Left lung (tissue), 10 donors: ENCODE results near the gene KDM4C. TPM values are rescaled to one million over a fixed set of nuclear protein-coding genes. Genes with fewer than 3 reads are reported as not detected.
A peak's percentile ranks its signal among the peaks of the same experiment; 100 is the strongest.

Experiments used
- ATAC-seq: fragments of 200-7000 bp; cut with Tn5 transposase; one replicate; pipeline ENCODE4 v1.9.1; 2020; ENCODE audit warnings: moderate library complexity
- DNase-seq, 4 donors: peaks; one replicate each; pipeline ENCODE4 v3.0.0-alpha.2; 2013 to 2020
- H3K27ac ChIP-seq, 2 donors: fragments of 200-600 bp; sonication (generic) in 1 of 2; one replicate each; pipeline versions ENCODE4 v1.5.0 to v1.8.0; 2020 to 2021
- H3K27me3 ChIP-seq, 2 donors: fragments of 200-600 bp; sonication (generic) in 1 of 2; one replicate each; pipeline versions ENCODE4 v1.5.0 to v1.8.0; 2020 to 2021
- H3K36me3 ChIP-seq, 2 donors: fragments of 200-600 bp; sonication (generic) in 1 of 2; one replicate each; pipeline versions ENCODE4 v1.5.0 to v1.8.0; 2020 to 2021
- H3K4me1 ChIP-seq, 2 donors: fragments of 200-600 bp; one replicate each; pipeline ENCODE4 v1.8.0; 2021
- H3K4me3 ChIP-seq, 2 donors: fragments of 200-600 bp; sonication (generic) in 1 of 2; one replicate each; pipeline versions ENCODE4 v1.5.0 to v1.8.0; 2020 to 2021; ENCODE audit warnings: mild to moderate bottlenecking in 1 of 2
- H3K9me3 ChIP-seq, 2 donors: fragments of 200-600 bp; sonication (generic) in 1 of 2; one replicate each; pipeline versions ENCODE4 v1.5.0 to v1.8.0; 2020 to 2021
- intact Hi-C, 2 donors: fragments of 100-400 bp; cut with DNase I; formaldehyde crosslinking; loops; one replicate each; pipeline versions ENCODE4 v1.11.2 to v1.14.2; 2022
- polyA plus RNA-seq, 6 donors: library from polyadenylated mRNA; unstranded; fragments of 120-200 nt; gene quantifications; one replicate each; pipeline ENCODE4 v1.2.1, GENCODE V29; 2013; ENCODE audit not compliant: insufficient read length in 6 of 6
- total RNA-seq, 2 donors: library from RNA; stranded (reverse); fragmentation: NEBNext Ultra II Directional; extraction: Animal tissue kit (Norgen Biotek cat#: 25700); gene quantifications; one replicate each; pipeline ENCODE4 v1.2.1, GENCODE V29; 2021
- TF ChIP-seq, protein P1 (sequence below), 2 donors: fragments of 200-600 bp; sonication (generic) in 1 of 2; IDR thresholded peaks; one replicate each; pipeline versions ENCODE4 v1.5.0 to v1.8.0; 2021; ENCODE audit warnings: antibody characterized with exemption in 2 of 2
- donor health status: DM: no; HTN: yes; CAD: no.
- donor health status: DM: no; HTN: no; CAD: no.

Gene KDM4C
- total and polyA plus RNA-seq, 8 donors, result 11.7 to 34.8 (median 15.2) TPM

GRCh38 chr9:7033076-7034045 is 275.6 kb downstream of the KDM4C start:
- Histone ChIP-seq H3K9me3 (no peaks in the 10 kb centered on the region), H3K4me1 (no peaks in the 10 kb centered on the region), H3K27me3 (no peaks in the 10 kb centered on the region), H3K27ac (no peak overlapping the region), H3K4me3 (no peak overlapping the region), H3K36me3 (peaks cover 0 to 5% of the 10 kb centered on the region in 2 donors)
- intact Hi-C loops, result no loop called here
- TF ChIP-seq, protein P1, sequence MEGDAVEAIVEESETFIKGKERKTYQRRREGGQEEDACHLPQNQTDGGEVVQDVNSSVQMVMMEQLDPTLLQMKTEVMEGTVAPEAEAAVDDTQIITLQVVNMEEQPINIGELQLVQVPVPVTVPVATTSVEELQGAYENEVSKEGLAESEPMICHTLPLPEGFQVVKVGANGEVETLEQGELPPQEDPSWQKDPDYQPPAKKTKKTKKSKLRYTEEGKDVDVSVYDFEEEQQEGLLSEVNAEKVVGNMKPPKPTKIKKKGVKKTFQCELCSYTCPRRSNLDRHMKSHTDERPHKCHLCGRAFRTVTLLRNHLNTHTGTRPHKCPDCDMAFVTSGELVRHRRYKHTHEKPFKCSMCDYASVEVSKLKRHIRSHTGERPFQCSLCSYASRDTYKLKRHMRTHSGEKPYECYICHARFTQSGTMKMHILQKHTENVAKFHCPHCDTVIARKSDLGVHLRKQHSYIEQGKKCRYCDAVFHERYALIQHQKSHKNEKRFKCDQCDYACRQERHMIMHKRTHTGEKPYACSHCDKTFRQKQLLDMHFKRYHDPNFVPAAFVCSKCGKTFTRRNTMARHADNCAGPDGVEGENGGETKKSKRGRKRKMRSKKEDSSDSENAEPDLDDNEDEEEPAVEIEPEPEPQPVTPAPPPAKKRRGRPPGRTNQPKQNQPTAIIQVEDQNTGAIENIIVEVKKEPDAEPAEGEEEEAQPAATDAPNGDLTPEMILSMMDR (IDR thresholded peaks at IDR 0.05), result no peak
- peak; percentile 14 for ATAC-seq
- DNase-seq, result no peak

DNA sequence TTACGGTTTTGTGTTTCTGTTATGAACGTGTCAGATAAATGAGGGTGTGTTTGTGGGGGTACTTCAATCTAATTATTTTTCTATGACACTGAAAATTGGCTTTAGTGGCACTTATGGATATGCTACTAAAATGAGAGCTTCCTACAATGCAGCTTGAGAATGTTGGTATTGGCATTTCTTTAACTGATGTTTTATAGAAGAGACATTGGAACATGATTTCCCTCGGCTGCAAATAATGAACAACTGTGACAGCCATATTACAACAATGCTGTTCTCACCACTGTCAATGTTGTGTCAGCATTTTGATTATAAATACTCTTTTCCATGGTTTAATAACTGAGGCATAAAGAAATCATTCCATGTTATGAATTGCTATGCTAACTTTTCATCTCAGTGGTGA is 279.4 kb downstream of the KDM4C start:
- intact Hi-C loops, result no loop called here
- TF ChIP-seq, protein P1 (IDR thresholded peaks at IDR 0.05), result no peak
- no peaks in the 10 kb centered on the region for H3K9me3 ChIP-seq
- no peaks in the 10 kb centered on the region for H3K36me3 ChIP-seq
- H3K4me1 ChIP-seq, result no peaks in the 10 kb centered on the region
- DNase-seq (no peak), ATAC-seq (no peak)
- no peak overlapping the region for H3K27ac ChIP-seq
- no peaks in the 10 kb centered on the region for H3K27me3 ChIP-seq
- no peak overlapping the region for H3K4me3 ChIP-seq

- no peaks in the 10 kb centered on the region for H3K4me1 ChIP-seq
- DNase-seq, result no peak
Observed at GRCh38 chr9:7042124-7042523, 284.4 kb downstream of the KDM4C start.

GRCh38 chr9:7045361-7045760 is 287.6 kb downstream of the KDM4C start:
- Histone ChIP-seq H3K4me1 (no peaks in the 10 kb centered on the region), H3K36me3 (peaks cover 0 to 34% of the 10 kb centered on the region in 2 donors), H3K27ac (no peak overlapping the region), H3K4me3 (no peak overlapping the region), H3K9me3 (no peaks in the 10 kb centered on the region), H3K27me3 (no peaks in the 10 kb centered on the region)
- no peak for DNase-seq
- TF ChIP-seq, protein P1 (IDR thresholded peaks at IDR 0.05), result no peak
- intact Hi-C loops, result no loop called here
- no peak for ATAC-seq

More at GRCh38 chr9:7042124-7042523, 284.4 kb downstream of the KDM4C start:
- Histone ChIP-seq H3K27me3 (no peaks in the 10 kb centered on the region), H3K36me3 (peaks cover 0 to 10% of the 10 kb centered on the region in 2 donors), H3K4me3 (no peak overlapping the region), H3K27ac (no peak overlapping the region), H3K9me3 (no peaks in the 10 kb centered on the region)
- TF ChIP-seq, protein P1 (IDR thresholded peaks at IDR 0.05), result no peak
- no peak for ATAC-seq
- intact Hi-C loops, result no loop called here

GRCh38 chr9:7051711-7052110 is 293.9 kb downstream of the KDM4C start:
- no peaks in the 10 kb centered on the region for H3K9me3 ChIP-seq
- intact Hi-C loops, result loop anchor here in 1 of 2 donors (10.0 kb wide), 1 partner anchor 483 kb away; no protein-coding TSS in a partner anchor

More at GRCh38 chr9:7051711-7052110, 293.9 kb downstream of the KDM4C start:
- Histone ChIP-seq H3K4me3 (no peak overlapping the region), H3K27ac (no peak overlapping the region), H3K36me3 (peaks cover 0 to 43% of the 10 kb centered on the region in 2 donors), H3K4me1 (no peaks in the 10 kb centered on the region), H3K27me3 (no peaks in the 10 kb centered on the region)
- TF ChIP-seq, protein P1 (IDR thresholded peaks at IDR 0.05), result no peak
- DNase-seq, result no peak
- ATAC-seq, result no peak
